Suprapubic skin (tissue), 3 donors: ENCODE results near the gene UBR7.

Experiments used
- POLR2A ChIP-seq, 2 donors: fragments of 450-650 bp; IDR thresholded peaks; one replicate each; pipeline ENCODE4 v1.6.1; 2017; ENCODE audit warnings: antibody characterized with exemption in 2 of 2, mild to moderate bottlenecking in 2 of 2, moderate library complexity in 2 of 2
- TF ChIP-seq, protein P1 (sequence below), 2 donors: fragments of 200-600 bp in 1 of 2; fragments of 450-650 bp in 1 of 2; sonication (generic) in 1 of 2; IDR thresholded peaks; one replicate each; pipeline ENCODE4 v1.5.1; 2016 to 2019; ENCODE audit warnings: antibody characterized with exemption in 2 of 2, mild to moderate bottlenecking in 1 of 2, moderate library complexity in 1 of 2

- TF ChIP-seq, protein P1, sequence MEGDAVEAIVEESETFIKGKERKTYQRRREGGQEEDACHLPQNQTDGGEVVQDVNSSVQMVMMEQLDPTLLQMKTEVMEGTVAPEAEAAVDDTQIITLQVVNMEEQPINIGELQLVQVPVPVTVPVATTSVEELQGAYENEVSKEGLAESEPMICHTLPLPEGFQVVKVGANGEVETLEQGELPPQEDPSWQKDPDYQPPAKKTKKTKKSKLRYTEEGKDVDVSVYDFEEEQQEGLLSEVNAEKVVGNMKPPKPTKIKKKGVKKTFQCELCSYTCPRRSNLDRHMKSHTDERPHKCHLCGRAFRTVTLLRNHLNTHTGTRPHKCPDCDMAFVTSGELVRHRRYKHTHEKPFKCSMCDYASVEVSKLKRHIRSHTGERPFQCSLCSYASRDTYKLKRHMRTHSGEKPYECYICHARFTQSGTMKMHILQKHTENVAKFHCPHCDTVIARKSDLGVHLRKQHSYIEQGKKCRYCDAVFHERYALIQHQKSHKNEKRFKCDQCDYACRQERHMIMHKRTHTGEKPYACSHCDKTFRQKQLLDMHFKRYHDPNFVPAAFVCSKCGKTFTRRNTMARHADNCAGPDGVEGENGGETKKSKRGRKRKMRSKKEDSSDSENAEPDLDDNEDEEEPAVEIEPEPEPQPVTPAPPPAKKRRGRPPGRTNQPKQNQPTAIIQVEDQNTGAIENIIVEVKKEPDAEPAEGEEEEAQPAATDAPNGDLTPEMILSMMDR (IDR thresholded peaks at IDR 0.05): no peak
- no peak for TF ChIP-seq POLR2A (IDR thresholded peaks at IDR 0.05)
Observed at GRCh38 chr14:93269341-93270068, 62.4 kb downstream of the UBR7 start.
